Measurements from ENCODE around the gene TSSK3. TPM values are rescaled to one million over a fixed set of nuclear protein-coding genes. Genes with fewer than 3 reads are reported as not detected.

Gene TSSK3
- total and polyA plus RNA-seq, 9 of the 15 experiments (the other 6 are each of a cell fraction or from before 2014, with no cell fraction given): 0.27 to 2.8 (median 1.9) TPM

- TF ChIP-seq, protein P1, sequence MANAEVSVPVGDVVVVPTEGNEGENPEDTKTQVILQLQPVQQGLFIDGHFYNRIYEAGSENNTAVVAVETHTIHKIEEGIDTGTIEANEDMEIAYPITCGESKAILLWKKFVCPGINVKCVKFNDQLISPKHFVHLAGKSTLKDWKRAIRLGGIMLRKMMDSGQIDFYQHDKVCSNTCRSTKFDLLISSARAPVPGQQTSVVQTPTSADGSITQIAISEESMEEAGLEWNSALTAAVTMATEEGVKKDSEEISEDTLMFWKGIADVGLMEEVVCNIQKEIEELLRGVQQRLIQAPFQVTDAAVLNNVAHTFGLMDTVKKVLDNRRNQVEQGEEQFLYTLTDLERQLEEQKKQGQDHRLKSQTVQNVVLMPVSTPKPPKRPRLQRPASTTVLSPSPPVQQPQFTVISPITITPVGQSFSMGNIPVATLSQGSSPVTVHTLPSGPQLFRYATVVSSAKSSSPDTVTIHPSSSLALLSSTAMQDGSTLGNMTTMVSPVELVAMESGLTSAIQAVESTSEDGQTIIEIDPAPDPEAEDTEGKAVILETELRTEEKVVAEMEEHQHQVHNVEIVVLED (CRISPR knock-in tag; IDR thresholded peaks at IDR 0.05): no peak
- no peak for TF ChIP-seq SPI1 (IDR thresholded peaks at IDR 0.05; ENCODE audit: borderline replicate concordance, low read depth, low read length)
These were observed 37.5 kb downstream of the TSSK3 start (continued) for GRCh38 chr1:32399843-32400242.

GRCh38 chr1:32400876-32401631 lies 38.7 kb downstream of the TSSK3 start:
- WGBS (ENCODE audit: insufficient coverage, low coverage, missing lambda C conversion rate): 49% methylated on average over 13 of the region's 13 CpGs
- no peaks in the 10 kb centered on the region for H4K20me1 ChIP-seq (replicated peaks; ENCODE audit: control insufficient read depth, insufficient read depth, low read length)
- peak overlapping the region; percentile 80 for H2AFZ ChIP-seq (ENCODE audit: low read depth, low read length)
- no TSS peak for BruUV-seq (replicated peaks)
- ATAC-seq (peak; percentile 96), FAIRE-seq (peak; percentile 82), DNase-seq (ENCODE audit: extremely low read depth in 1 of 4, low spot score in 3 of 4) (peak; percentile 90 to 92 (median 91))
- intact Hi-C loops (cut with micrococcal nuclease) (loop anchor here (1.0 to 5.0 kb wide), 4 partner anchors 13 to 686 kb away; partner anchors contain the start of genes FNDC5 and SYNC), in situ Hi-C loops (cut with MboI) (no loop called here)
- H3K9ac ChIP-seq (ENCODE audit: insufficient read depth in 1 of 2, low read depth in 2 of 2, low read length in 2 of 2): peak overlapping the region in 1 of 2 experiments; percentile 40; a peak in 1 of 4 replicates
- CTCF ChIA-PET (ENCODE audit: low intra/inter-chr PET ratio): interaction anchor here (0.6 to 2.3 kb wide), 9 partner anchors 13 to 492 kb away, joined by 3 to 20 read pairs (median 5); no protein-coding TSS in a partner anchor
- H3K4me3 ChIP-seq: no peak overlapping the region
- no peaks in the 10 kb centered on the region; the same call in 1 of the 2 replicates for H3K9me3 ChIP-seq (replicated peaks; ENCODE audit: control insufficient read depth, insufficient read depth, low read depth, low read length)
- H3K79me2 ChIP-seq (ENCODE audit: control insufficient read depth, insufficient read depth, low read length): no peaks in the 10 kb centered on the region; the same call in 2 of the 3 replicates
- H3K9me1 ChIP-seq (ENCODE audit: control insufficient read depth, insufficient read depth, low read length): no peaks in the 10 kb centered on the region
- H3K27me3 ChIP-seq (ENCODE audit: control insufficient read depth in 2 of 2, insufficient read depth in 2 of 2, low read length in 2 of 2): no peaks in the 10 kb centered on the region
- no peaks in the 10 kb centered on the region for H3K36me3 ChIP-seq (ENCODE audit: control insufficient read depth, insufficient read depth, low read length)
- H3K4me2 ChIP-seq (ENCODE audit: insufficient read depth, low read length): peak overlapping the region; percentile 4; the same call in 1 of the 2 replicates
- no peak overlapping the region for H3K27ac ChIP-seq (ENCODE audit: extremely low read depth, low read depth, low read length)
- H3K4me1 ChIP-seq (replicated peaks in 1 of 2; ENCODE audit: control insufficient read depth in 2 of 2, insufficient read depth in 2 of 2, low read length in 2 of 2): peaks cover 11 to 18% of the 10 kb centered on the region in 2 experiments; a peak in 4 of 5 replicates
- POLR2A ChIA-PET: interaction anchor here (0.7 to 1.6 kb wide), 3 partner anchors 10 to 372 kb away, joined by 3 to 10 read pairs (median 4); no protein-coding TSS in a partner anchor
- TF ChIP-seq, protein P2, sequence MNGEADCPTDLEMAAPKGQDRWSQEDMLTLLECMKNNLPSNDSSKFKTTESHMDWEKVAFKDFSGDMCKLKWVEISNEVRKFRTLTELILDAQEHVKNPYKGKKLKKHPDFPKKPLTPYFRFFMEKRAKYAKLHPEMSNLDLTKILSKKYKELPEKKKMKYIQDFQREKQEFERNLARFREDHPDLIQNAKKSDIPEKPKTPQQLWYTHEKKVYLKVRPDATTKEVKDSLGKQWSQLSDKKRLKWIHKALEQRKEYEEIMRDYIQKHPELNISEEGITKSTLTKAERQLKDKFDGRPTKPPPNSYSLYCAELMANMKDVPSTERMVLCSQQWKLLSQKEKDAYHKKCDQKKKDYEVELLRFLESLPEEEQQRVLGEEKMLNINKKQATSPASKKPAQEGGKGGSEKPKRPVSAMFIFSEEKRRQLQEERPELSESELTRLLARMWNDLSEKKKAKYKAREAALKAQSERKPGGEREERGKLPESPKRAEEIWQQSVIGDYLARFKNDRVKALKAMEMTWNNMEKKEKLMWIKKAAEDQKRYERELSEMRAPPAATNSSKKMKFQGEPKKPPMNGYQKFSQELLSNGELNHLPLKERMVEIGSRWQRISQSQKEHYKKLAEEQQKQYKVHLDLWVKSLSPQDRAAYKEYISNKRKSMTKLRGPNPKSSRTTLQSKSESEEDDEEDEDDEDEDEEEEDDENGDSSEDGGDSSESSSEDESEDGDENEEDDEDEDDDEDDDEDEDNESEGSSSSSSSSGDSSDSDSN (IDR thresholded peaks at IDR 0.05; ENCODE audit: borderline replicate concordance in 1 of 2, low read depth in 2 of 2, low read length in 2 of 2): peak in 1 of 2 experiments; percentile 22; a peak in 1 of 4 replicates
- TF ChIP-seq KAT7 (CRISPR knock-in tag; IDR thresholded peaks at IDR 0.05; ENCODE audit: borderline replicate concordance) (no peak), PURB (CRISPR knock-in tag; IDR thresholded peaks at IDR 0.05; ENCODE audit: low read depth) (no peak), RCOR1 (IDR thresholded peaks at IDR 0.05; ENCODE audit: borderline replicate concordance in 1 of 2, low read depth in 2 of 2, low read length in 2 of 2) (peak in 1 of 2 experiments; percentile 20; a peak in 1 of 4 replicates), ESRRA (IDR thresholded peaks at IDR 0.05; ENCODE audit: borderline replicate concordance, low read depth) (peak; percentile 82)
